A549 (cell line): ENCODE results near the gene PNPLA3. TPM values are rescaled to one million over a fixed set of nuclear protein-coding genes. Genes with fewer than 3 reads are reported as not detected.

Experiments
- ATAC-seq, 2 experiments: fragments of 200-7000 bp in 1 of 2; fragments of >200 bp in 1 of 2; cut with Nextera tagmentation in 1 of 2; cut with Tn5 transposase in 1 of 2; 3 replicates each; pipeline versions ENCODE4 v1.8.0 to v1.9.1; 2018 to 2020; ENCODE audit warnings: mild to moderate bottlenecking in 1 of 2, moderate library complexity in 1 of 2
- CTCF ChIA-PET: fragments of 300-600 bp; sonication (Branson Sonifier 250); formaldehyde crosslinking; extraction: SDS; loops from one replicate; lab custom pipeline; 2021; ENCODE audit warnings: antibody characterized with exemption, inconsistent platforms; lab: Yijun Ruan, JAX
- POLR2A ChIA-PET: fragments of 350-600 bp; formaldehyde crosslinking; extraction: SDS; loops from one replicate; lab custom pipeline; 2021; ENCODE audit warnings: antibody characterized with exemption, inconsistent platforms; lab: Yijun Ruan, JAX
- DNase-seq, 2 experiments: peaks; one replicate each; pipeline versions ENCODE4 v3.0.0 to v3.0.0-alpha.2; 2011 to 2016; ENCODE audit warnings: low read depth in 1 of 2, low spot score in 1 of 2
- FAIRE-seq: peaks from 2 replicates; lab custom pipeline; 2011; peaks lifted over from hg19 to GRCh38; lab: Jason Lieb, UNC
- H3K27ac ChIP-seq, 2 experiments: fragments of >200 bp; sonication (Bioruptor Twin); formaldehyde crosslinking; 3 replicates each; pipeline ENCODE4 v1.5.1; 2016 to 2017
- H3K4me1 ChIP-seq: fragments of >200 bp; sonication (Bioruptor Twin); formaldehyde crosslinking; 3 replicates; pipeline ENCODE4 v1.6.1; 2016
- H3K4me2 ChIP-seq: fragments of >200 bp; sonication (Bioruptor Twin); formaldehyde crosslinking; 3 replicates; pipeline ENCODE4 v1.6.1; 2016
- H3K4me3 ChIP-seq: fragments of >200 bp; sonication (Bioruptor Twin); formaldehyde crosslinking; 3 replicates; pipeline ENCODE4 v1.5.1; 2016
- H3K9me3 ChIP-seq: fragments of >200 bp; sonication (Bioruptor Twin); formaldehyde crosslinking; 3 replicates; pipeline ENCODE4 v1.6.1; 2016
- BHLHE40 ChIP-seq: IDR thresholded peaks from 2 replicates; pipeline ENCODE4 v1.6.1; 2012; ENCODE audit warnings: low read depth, low read length, inconsistent platforms
- CBX8 ChIP-seq: fragments of 200-600 bp; sonication (generic); IDR thresholded peaks from 2 replicates; pipeline ENCODE4 v1.6.1; 2016
- CEBPB ChIP-seq, 2 experiments: fragments of >200 bp in 1 of 2; sonication (Bioruptor Twin) in 1 of 2; formaldehyde crosslinking in 1 of 2; IDR thresholded peaks; 2 replicates each; pipeline ENCODE4 v1.6.1; 2012 to 2016
- CHD2 ChIP-seq: fragments of 150-350 bp; IDR thresholded peaks from 2 replicates; pipeline ENCODE4 v1.6.1; 2014; ENCODE audit warnings: low read length; ENCODE audit not compliant: partially characterized antibody
- CHD4 ChIP-seq: fragments of 200-600 bp; sonication (generic); IDR thresholded peaks from 2 replicates; pipeline ENCODE4 v1.6.1; 2016; ENCODE audit warnings: antibody characterized with exemption, mild to moderate bottlenecking, borderline replicate concordance
- FOSB ChIP-seq: fragments of 250-450 bp; sonication (Bioruptor Pico); IDR thresholded peaks from 2 replicates; pipeline ENCODE4 v1.5.0; 2020; ENCODE audit warnings: mild to moderate bottlenecking, moderate library complexity
- FOSL2 ChIP-seq, 2 experiments: fragments of 450-650 bp in 1 of 2; fragments of >200 bp in 1 of 2; sonication (Bioruptor Twin) in 1 of 2; formaldehyde crosslinking; IDR thresholded peaks; 2 replicates each; pipeline versions ENCODE4 v1.5.0 to v1.6.1; 2016 to 2020; ENCODE audit warnings: mild to moderate bottlenecking in 1 of 2, moderate library complexity in 1 of 2
- FOXS1 ChIP-seq: fragments of 250-450 bp; sonication (Bioruptor Pico); IDR thresholded peaks from 2 replicates; pipeline ENCODE4 v1.5.0; 2020; ENCODE audit warnings: mild to moderate bottlenecking, moderate library complexity
- GATA3 ChIP-seq: IDR thresholded peaks from 2 replicates; pipeline ENCODE4 v1.6.1; 2012; ENCODE audit warnings: borderline replicate concordance
- HEYL ChIP-seq: fragments of 250-450 bp; sonication (Bioruptor Pico); IDR thresholded peaks from 2 replicates; pipeline ENCODE4 v1.8.0; 2021; ENCODE audit warnings: mild to moderate bottlenecking, moderate library complexity
- KDM5A ChIP-seq: fragments of 200-600 bp; sonication (generic); IDR thresholded peaks from 2 replicates; pipeline ENCODE4 v1.6.1; 2016; ENCODE audit warnings: antibody characterized with exemption, mild to moderate bottlenecking
- NPAS2 ChIP-seq: fragments of 250-450 bp; sonication (Bioruptor Pico); IDR thresholded peaks from 2 replicates; pipeline ENCODE4 v1.8.0; 2022; ENCODE audit warnings: mild to moderate bottlenecking, moderate library complexity, borderline replicate concordance
- POLR2AphosphoS2 ChIP-seq: conservative IDR thresholded peaks from 2 replicates; pipeline ENCODE4 v1.6.1; 2012; ENCODE audit warnings: low read length, improper control_type of control experiment, inconsistent platforms
- RAD21 ChIP-seq, 2 experiments: fragments of >200 bp in 1 of 2; sonication (Bioruptor Twin) in 1 of 2; formaldehyde crosslinking in 1 of 2; IDR thresholded peaks in 1 of 2; conservative IDR thresholded peaks in 1 of 2; 2 replicates in 1 of 2; 3 replicates in 1 of 2; pipeline ENCODE4 v1.6.1; 2012 to 2018; ENCODE audit warnings: inconsistent platforms in 1 of 2
- RCOR1 ChIP-seq: fragments of 150-350 bp; IDR thresholded peaks from 2 replicates; pipeline ENCODE4 v1.6.1; 2014; ENCODE audit warnings: antibody characterized with exemption, low read length, low read depth
- RNF2 ChIP-seq: fragments of 200-600 bp; sonication (generic); IDR thresholded peaks from 2 replicates; pipeline ENCODE4 v1.6.1; 2016; ENCODE audit warnings: low read depth, mild to moderate bottlenecking, antibody characterized with exemption, moderate library complexity, borderline replicate concordance
- SREBF2 ChIP-seq: fragments of 450-650 bp; IDR thresholded peaks from 2 replicates; pipeline ENCODE4 v1.6.1; 2014; ENCODE audit warnings: mild to moderate bottlenecking, moderate library complexity
- TFCP2L1 ChIP-seq: fragments of 250-450 bp; sonication (Bioruptor Pico); IDR thresholded peaks from 2 replicates; pipeline ENCODE4 v1.5.0; 2021; ENCODE audit warnings: mild to moderate bottlenecking
- ZNF302 ChIP-seq: fragments of 250-450 bp; sonication (Bioruptor Pico); IDR thresholded peaks from 2 replicates; pipeline ENCODE4 v1.9.0; 2021; ENCODE audit warnings: inconsistent platforms, mild to moderate bottlenecking, moderate library complexity
- WGBS: methylation state at CpG from one replicate; pipeline ENCODE4 v1.1.6; 2017; ENCODE audit errors: missing lambda C conversion rate; 5-methylcytosine and 5-hydroxymethylcytosine counted together
- polyA plus RNA-seq, 4 experiments: library from polyadenylated mRNA; depleted of rRNA in 3 of 4; stranded (reverse); fragments of >200 nt; fragmentation: RNase III in 1 of 4; extraction: RNeasy Plus Mini Kit Qiagen cat#74134 plus additional on column Dnase treatment in 1 of 4; gene quantifications; 2 replicates in 3 of 4; 3 replicates in 1 of 4; pipeline ENCODE4 v1.2.3, GENCODE V29; 2011 to 2017
- TF ChIP-seq, protein P1 (sequence below): fragments of >200 bp; sonication (Bioruptor Twin); formaldehyde crosslinking; IDR thresholded peaks from 3 replicates; pipeline ENCODE4 v1.6.1; 2016
- TF ChIP-seq, protein P2 (sequence below): fragments of 250-450 bp; sonication (Bioruptor Pico); IDR thresholded peaks from 2 replicates; pipeline ENCODE4 v1.5.0; 2021; ENCODE audit warnings: mild to moderate bottlenecking, moderate library complexity, borderline replicate concordance
- TF ChIP-seq, protein P3 (sequence below): fragments of 250-450 bp; sonication (Bioruptor Pico); IDR thresholded peaks from 2 replicates; pipeline ENCODE4 v1.5.0; 2020; ENCODE audit warnings: low read depth, mild to moderate bottlenecking, moderate library complexity
- TF ChIP-seq, protein P4 (sequence below): IDR thresholded peaks from 2 replicates; pipeline ENCODE4 v1.6.1; 2012
- TF ChIP-seq, protein P5 (sequence below): IDR thresholded peaks from 2 replicates; pipeline ENCODE4 v1.6.1; 2012

Gene PNPLA3
- polyA plus RNA-seq, 2 of the 4 experiments (the other 2 are of a cell fraction) = 1.3 to 1.8 TPM

DNA sequence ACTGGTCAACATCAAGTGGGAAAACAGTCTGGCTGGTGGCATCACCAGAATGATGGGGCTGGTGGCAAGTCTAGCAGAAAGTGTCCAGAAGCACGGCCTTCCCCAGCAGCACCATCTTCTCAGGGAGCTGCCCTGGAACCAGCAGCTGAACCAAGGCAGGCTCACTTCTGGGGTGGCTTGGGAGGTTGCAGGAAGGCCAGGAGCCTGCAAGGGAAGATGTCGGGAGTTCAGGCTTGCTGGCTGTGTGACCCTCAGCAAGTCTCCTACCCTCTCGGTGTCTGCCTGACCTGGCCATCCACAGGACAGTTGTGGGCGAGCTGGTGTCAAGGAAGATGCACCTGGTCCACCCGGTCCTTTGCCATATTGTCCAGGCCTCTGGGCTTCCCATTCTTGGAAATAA is 29.5 kb upstream of the PNPLA3 start:
- H3K9me3 ChIP-seq = no peaks in the 10 kb centered on the region
- ChIA-PET CTCF (interaction anchor here (0.5 to 2.3 kb wide), 3 partner anchors 9 to 733 kb away, joined by 3 to 9 read pairs (median 3); no protein-coding TSS in a partner anchor), POLR2A (no interaction called here)
- FAIRE-seq (no peak), DNase-seq (no peak), ATAC-seq (no peak)
- no peak overlapping the region for H3K4me2 ChIP-seq
- no peak overlapping the region for H3K27ac ChIP-seq
- H3K4me3 ChIP-seq = no peak overlapping the region
- peaks cover 17% of the 10 kb centered on the region for H3K4me1 ChIP-seq
- WGBS = 75% methylated on average over 3 of the region's 5 CpGs
- TF ChIP-seq SREBF2 (no peak), RAD21 (conservative IDR thresholded peaks at IDR 0.05 in 1 of 2, IDR thresholded peaks at IDR 0.05 in 1 of 2) (no peak), FOSB (CRISPR knock-in tag) (no peak), CBX8 (no peak), NPAS2 (CRISPR knock-in tag) (no peak), CHD4 (no peak), CEBPB (IDR thresholded peaks at IDR 0.05) (no peak), KDM5A (no peak), RNF2 (no peak), POLR2AphosphoS2 (no peak), ZNF302 (CRISPR knock-in tag) (no peak), TFCP2L1 (no peak)
- TF ChIP-seq, protein P1, sequence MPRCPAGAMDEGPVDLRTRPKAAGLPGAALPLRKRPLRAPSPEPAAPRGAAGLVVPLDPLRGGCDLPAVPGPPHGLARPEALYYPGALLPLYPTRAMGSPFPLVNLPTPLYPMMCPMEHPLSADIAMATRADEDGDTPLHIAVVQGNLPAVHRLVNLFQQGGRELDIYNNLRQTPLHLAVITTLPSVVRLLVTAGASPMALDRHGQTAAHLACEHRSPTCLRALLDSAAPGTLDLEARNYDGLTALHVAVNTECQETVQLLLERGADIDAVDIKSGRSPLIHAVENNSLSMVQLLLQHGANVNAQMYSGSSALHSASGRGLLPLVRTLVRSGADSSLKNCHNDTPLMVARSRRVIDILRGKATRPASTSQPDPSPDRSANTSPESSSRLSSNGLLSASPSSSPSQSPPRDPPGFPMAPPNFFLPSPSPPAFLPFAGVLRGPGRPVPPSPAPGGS = no peak
- TF ChIP-seq, protein P2, sequence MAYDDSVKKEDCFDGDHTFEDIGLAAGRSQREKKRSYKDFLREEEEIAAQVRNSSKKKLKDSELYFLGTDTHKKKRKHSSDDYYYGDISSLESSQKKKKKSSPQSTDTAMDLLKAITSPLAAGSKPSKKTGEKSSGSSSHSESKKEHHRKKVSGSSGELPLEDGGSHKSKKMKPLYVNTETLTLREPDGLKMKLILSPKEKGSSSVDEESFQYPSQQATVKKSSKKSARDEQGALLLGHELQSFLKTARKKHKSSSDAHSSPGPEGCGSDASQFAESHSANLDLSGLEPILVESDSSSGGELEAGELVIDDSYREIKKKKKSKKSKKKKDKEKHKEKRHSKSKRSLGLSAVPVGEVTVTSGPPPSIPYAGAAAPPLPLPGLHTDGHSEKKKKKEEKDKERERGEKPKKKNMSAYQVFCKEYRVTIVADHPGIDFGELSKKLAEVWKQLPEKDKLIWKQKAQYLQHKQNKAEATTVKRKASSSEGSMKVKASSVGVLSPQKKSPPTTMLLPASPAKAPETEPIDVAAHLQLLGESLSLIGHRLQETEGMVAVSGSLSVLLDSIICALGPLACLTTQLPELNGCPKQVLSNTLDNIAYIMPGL = no peak
- TF ChIP-seq, protein P3, sequence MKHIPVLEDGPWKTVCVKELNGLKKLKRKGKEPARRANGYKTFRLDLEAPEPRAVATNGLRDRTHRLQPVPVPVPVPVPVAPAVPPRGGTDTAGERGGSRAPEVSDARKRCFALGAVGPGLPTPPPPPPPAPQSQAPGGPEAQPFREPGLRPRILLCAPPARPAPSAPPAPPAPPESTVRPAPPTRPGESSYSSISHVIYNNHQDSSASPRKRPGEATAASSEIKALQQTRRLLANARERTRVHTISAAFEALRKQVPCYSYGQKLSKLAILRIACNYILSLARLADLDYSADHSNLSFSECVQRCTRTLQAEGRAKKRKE (CRISPR knock-in tag) = no peak

DNA sequence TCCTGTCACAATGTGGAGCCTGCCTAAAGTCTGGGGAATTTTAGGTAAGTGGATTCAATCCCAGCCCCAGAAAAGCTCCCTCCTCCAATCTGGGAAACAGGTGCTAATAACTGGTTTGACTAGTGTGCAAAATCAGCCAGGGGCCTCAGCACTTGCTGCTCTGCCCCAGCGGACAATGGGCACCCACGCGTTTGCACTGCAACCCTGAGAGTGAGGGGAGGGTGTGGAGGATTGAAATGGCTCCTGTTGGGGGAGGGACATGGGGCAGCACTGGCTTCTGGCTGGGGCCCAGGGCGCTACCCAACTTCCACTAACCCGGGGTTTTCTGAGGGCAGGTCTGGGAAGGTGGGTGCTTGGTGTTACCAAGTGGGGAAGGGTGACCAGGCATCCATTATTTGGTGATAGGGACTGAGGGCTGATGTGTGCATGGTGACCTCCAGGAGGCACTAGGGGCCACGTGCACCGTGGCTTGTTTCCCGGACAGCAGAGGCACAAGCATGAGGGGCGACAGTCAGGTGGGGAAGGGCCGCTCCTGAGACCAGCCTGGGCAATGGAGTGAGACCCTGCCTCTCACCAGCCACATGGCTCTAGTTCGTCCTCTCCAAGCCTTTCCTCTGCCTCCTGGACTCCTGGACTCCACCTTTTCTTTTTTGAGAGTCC is 27.5 kb upstream of the PNPLA3 start:
- no peak for DNase-seq
- Histone ChIP-seq H3K27ac (no peak overlapping the region), H3K4me3 (no peak overlapping the region), H3K9me3 (no peaks in the 10 kb centered on the region), H3K4me1 (peaks cover 22% of the 10 kb centered on the region), H3K4me2 (no peak overlapping the region)
- TF ChIP-seq RCOR1 = no peak
- no peak for TF ChIP-seq GATA3
- TF ChIP-seq FOXS1 = no peak
- no peak for TF ChIP-seq FOSL2 (IDR thresholded peaks at IDR 0.05)
- TF ChIP-seq FOSL2 (CRISPR knock-in tag; IDR thresholded peaks at IDR 0.05) = no peak
- TF ChIP-seq, protein P4, sequence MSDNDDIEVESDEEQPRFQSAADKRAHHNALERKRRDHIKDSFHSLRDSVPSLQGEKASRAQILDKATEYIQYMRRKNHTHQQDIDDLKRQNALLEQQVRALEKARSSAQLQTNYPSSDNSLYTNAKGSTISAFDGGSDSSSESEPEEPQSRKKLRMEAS = no peak
- no peak for TF ChIP-seq CEBPB (IDR thresholded peaks at IDR 0.05)
- TF ChIP-seq BHLHE40 = no peak
- no peak for TF ChIP-seq NPAS2 (CRISPR knock-in tag)
- no peak for TF ChIP-seq CHD2
- TF ChIP-seq HEYL (CRISPR knock-in tag) = no peak
- TF ChIP-seq FOSB (CRISPR knock-in tag) = no peak
- TF ChIP-seq, protein P5, sequence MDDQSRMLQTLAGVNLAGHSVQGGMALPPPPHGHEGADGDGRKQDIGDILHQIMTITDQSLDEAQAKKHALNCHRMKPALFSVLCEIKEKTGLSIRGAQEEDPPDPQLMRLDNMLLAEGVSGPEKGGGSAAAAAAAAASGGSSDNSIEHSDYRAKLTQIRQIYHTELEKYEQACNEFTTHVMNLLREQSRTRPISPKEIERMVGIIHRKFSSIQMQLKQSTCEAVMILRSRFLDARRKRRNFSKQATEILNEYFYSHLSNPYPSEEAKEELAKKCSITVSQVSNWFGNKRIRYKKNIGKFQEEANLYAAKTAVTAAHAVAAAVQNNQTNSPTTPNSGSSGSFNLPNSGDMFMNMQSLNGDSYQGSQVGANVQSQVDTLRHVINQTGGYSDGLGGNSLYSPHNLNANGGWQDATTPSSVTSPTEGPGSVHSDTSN = no peak
- no peak for ATAC-seq
- ChIA-PET POLR2A (no interaction called here), CTCF (interaction anchor here (0.6 to 7.9 kb wide), 3 partner anchors 11 to 786 kb away, joined by 4 to 97 read pairs (median 5); no protein-coding TSS in a partner anchor)
- no peak for FAIRE-seq
- WGBS = 59% methylated on average over 8 of the region's 11 CpGs
